Panc1 (cell line): Measurements from ENCODE around the gene GPR139. TPM values are rescaled to one million over a fixed set of nuclear protein-coding genes. Genes with fewer than 3 reads are reported as not detected.

Experiments
- ATAC-seq: fragments of 200-7000 bp; cut with Tn5 transposase; 2 replicates; pipeline ENCODE4 v1.9.1; 2020; ENCODE audit warnings: mild to moderate bottlenecking, moderate library complexity
- BruUV-seq: library from RNA; stranded (reverse); fragments of 400-500 nt; replicated peaks from 2 replicates; lab custom pipeline; 2021; lab: Mats Ljungman, UMichigan
- CTCF ChIA-PET: fragments of 300-600 bp; sonication (Branson Sonifier 250); formaldehyde crosslinking; loops from one replicate; lab custom pipeline; 2022; ENCODE audit warnings: antibody characterized with exemption; lab: Charles Lee
- POLR2A ChIA-PET: fragments of 300-600 bp; sonication (Branson Sonifier 250); formaldehyde crosslinking; loops from one replicate; lab custom pipeline; 2022; ENCODE audit warnings: antibody characterized with exemption; lab: Charles Lee
- DNase-seq: peaks from one replicate; pipeline ENCODE4 v3.0.0-alpha.2; 2010; ENCODE audit warnings: low read depth, low spot score
- H3K27ac ChIP-seq: 2 replicates; pipeline ENCODE4 v1.5.1; 2011; ENCODE audit warnings: mild to moderate bottlenecking, low read length, inconsistent platforms
- H3K27me3 ChIP-seq: fragments of 200-500 bp; sonication (Bioruptor generic); 2 replicates; pipeline ENCODE4 v1.6.0; 2014; ENCODE audit warnings: low read length, inconsistent platforms; ENCODE audit not compliant: control insufficient read depth, insufficient read depth
- H3K36me3 ChIP-seq: fragments of 200-500 bp; sonication (Bioruptor generic); 2 replicates; pipeline ENCODE4 v1.5.1; 2014; ENCODE audit warnings: inconsistent platforms, mild to moderate bottlenecking, low read length, moderate library complexity; ENCODE audit not compliant: control insufficient read depth, insufficient read depth
- H3K4me1 ChIP-seq: 2 replicates; pipeline ENCODE4 v1.5.1; 2011; ENCODE audit warnings: inconsistent platforms, mild to moderate bottlenecking, low read length, moderate library complexity; ENCODE audit not compliant: control insufficient read depth, insufficient read depth
- H3K4me3 ChIP-seq, 2 experiments: 2 replicates each; pipeline ENCODE4 v1.5.1; 2011 to 2012; ENCODE audit warnings: low read depth in 2 of 2, low read length in 2 of 2, mild to moderate bottlenecking in 2 of 2, inconsistent platforms in 1 of 2, moderate library complexity in 1 of 2
- H3K9me3 ChIP-seq: fragments of 200-500 bp; sonication (Bioruptor generic); 2 replicates; pipeline ENCODE4 v1.5.1; 2014; ENCODE audit warnings: low read depth, mild to moderate bottlenecking, inconsistent platforms, low read length, moderate library complexity; ENCODE audit not compliant: control insufficient read depth, insufficient read depth
- CTCF ChIP-seq: fragments of 450-650 bp; IDR thresholded peaks from 2 replicates; pipeline ENCODE4 v1.5.1; 2017; ENCODE audit warnings: mild to moderate bottlenecking
- POLR2AphosphoS5 ChIP-seq: IDR thresholded peaks from 2 replicates; pipeline ENCODE4 v1.6.1; 2012; ENCODE audit warnings: mild to moderate bottlenecking, low read depth, low read length, moderate library complexity
- REST ChIP-seq, 2 experiments: IDR thresholded peaks; 2 replicates each; pipeline ENCODE4 v1.6.1; 2011 to 2012; ENCODE audit warnings: low read depth in 2 of 2, control low read depth in 1 of 2, low read length in 1 of 2, mild to moderate bottlenecking in 1 of 2, moderate library complexity in 1 of 2; ENCODE audit not compliant: insufficient read depth in 1 of 2
- SIN3A ChIP-seq: IDR thresholded peaks from 2 replicates; pipeline ENCODE4 v1.6.1; 2012; ENCODE audit warnings: low read depth, mild to moderate bottlenecking, low read length, moderate library complexity, borderline replicate concordance; ENCODE audit not compliant: insufficient read depth
- TCF7L2 ChIP-seq: IDR thresholded peaks from 2 replicates; pipeline ENCODE4 v1.6.1; 2011; ENCODE audit warnings: mild to moderate bottlenecking, low read depth, low read length, inconsistent platforms
- in situ Hi-C: cut with HindIII; loops from 2 replicates; pipeline ENCODE4 v1.10.0; 2016; ENCODE audit warnings: low sequenced_read_pairs, low pct_unique_long_range_greater_than_20kb
- intact Hi-C: fragments of 100-400 bp; cut with micrococcal nuclease; formaldehyde crosslinking; loops from one replicate; pipeline ENCODE4 v1.10.0; 2022; ENCODE audit not compliant: unreplicated experiment
- total RNA-seq: library from RNA; stranded (reverse); gene quantifications from one replicate; pipeline ENCODE4 v1.2.1, GENCODE V29; 2021; ENCODE audit not compliant: unreplicated experiment

The GPR139 gene
- total RNA-seq, 1 experiment from 2014 or later: not detected

- peaks cover 33% of the 10 kb centered on the region for H3K27me3 ChIP-seq
- DNase-seq (no peak), ATAC-seq (no peak)
- no peak for TF ChIP-seq POLR2AphosphoS5
- no peak for TF ChIP-seq CTCF
- TF ChIP-seq REST (IDR thresholded peaks at IDR 0.05; ENCODE audit: insufficient read depth in 1 of 2, low read depth in 2 of 2, low read length in 1 of 2): no peak
- H3K36me3 ChIP-seq: no peaks in the 10 kb centered on the region
- BruUV-seq: no TSS peak
- POLR2A ChIA-PET: interaction anchor here (0.6 kb wide), 1 partner anchor 16 kb away, joined by 3 read pairs; no protein-coding TSS in a partner anchor
- in situ Hi-C loops (no loop called here), intact Hi-C loops (no loop called here)
- CTCF ChIA-PET: no interaction called here
- no peak overlapping the region for H3K27ac ChIP-seq
- no peak overlapping the region for H3K4me3 ChIP-seq
- H3K4me1 ChIP-seq: no peaks in the 10 kb centered on the region
- H3K9me3 ChIP-seq: no peaks in the 10 kb centered on the region
Observed at GRCh38 chr16:20056436-20056835, 17.3 kb downstream of the GPR139 start.

GRCh38 chr16:20053336-20053735 lies 20.4 kb downstream of the GPR139 start:
- no TSS peak for BruUV-seq
- no peak for DNase-seq
- Histone ChIP-seq H3K27me3 (peaks cover 33% of the 10 kb centered on the region), H3K4me3 (no peak overlapping the region), H3K9me3 (no peaks in the 10 kb centered on the region), H3K4me1 (no peaks in the 10 kb centered on the region), H3K36me3 (no peaks in the 10 kb centered on the region), H3K27ac (no peak overlapping the region)
- intact Hi-C loops: no loop called here
- POLR2A ChIA-PET: no interaction called here
- CTCF ChIA-PET: interaction anchor here (0.6 kb wide), 2 partner anchors 238 to 888 kb away, joined by 3 to 4 read pairs; no protein-coding TSS in a partner anchor
- ATAC-seq: no peak
- no peak for TF ChIP-seq TCF7L2
- TF ChIP-seq POLR2AphosphoS5: no peak
- no peak for TF ChIP-seq CTCF
- no peak for TF ChIP-seq SIN3A
- no peak for TF ChIP-seq REST (IDR thresholded peaks at IDR 0.05; ENCODE audit: insufficient read depth in 1 of 2, low read depth in 2 of 2, low read length in 1 of 2)
- in situ Hi-C loops: no loop called here
